ENCODE data around the gene ASTN1.
"Not testable (repeated sequence)": the region's sequence is repeated elsewhere in the genome, so short reads cannot be mapped to it uniquely, and the experiment has no call there.

GRCh38 chr1:177074811-177075210 lies 89.7 kb downstream of the ASTN1 start:
- TF ChIP-seq CTCF (IDR thresholded peaks at IDR 0.05; ENCODE audit: insufficient read depth, low read length); REST (IDR thresholded peaks at IDR 0.05; ENCODE audit: insufficient replicate concordance, low read depth); SPI1 (IDR thresholded peaks at IDR 0.05; ENCODE audit: borderline replicate concordance, low read depth): not testable (repeated sequence)

Data from HL-60 (cell line).